Measurements from ENCODE around the gene CACNA2D1. TPM values are rescaled to one million over a fixed set of nuclear protein-coding genes. Genes with fewer than 3 reads are reported as not detected.

Gene CACNA2D1
- total RNA-seq, 4 donors from 2014 or later, result 17.7 to 22.0 (median 18.4) TPM

- DNase-seq (ENCODE audit: low spot score in 2 of 2), result no peak
- Histone ChIP-seq H3K27ac (no peak overlapping the region), H3K27me3 (no peaks in the 10 kb centered on the region), H3K36me3 (no peaks in the 10 kb centered on the region), H3K4me3 (no peak overlapping the region), H3K9me3 (no peaks in the 10 kb centered on the region), H3K4me1 (no peaks in the 10 kb centered on the region)
- 93 to 95% methylated on average over 2 of the region's 2 CpGs for WGBS, 2 donors
- TF ChIP-seq CTCF (IDR thresholded peaks at IDR 0.05), result no peak
- TF ChIP-seq POLR2A (IDR thresholded peaks at IDR 0.05), result no peak
- no peak for TF ChIP-seq EP300 (IDR thresholded peaks at IDR 0.05)
Observed at GRCh38 chr7:82005056-82005455, 438.5 kb downstream of the CACNA2D1 start.

DNA sequence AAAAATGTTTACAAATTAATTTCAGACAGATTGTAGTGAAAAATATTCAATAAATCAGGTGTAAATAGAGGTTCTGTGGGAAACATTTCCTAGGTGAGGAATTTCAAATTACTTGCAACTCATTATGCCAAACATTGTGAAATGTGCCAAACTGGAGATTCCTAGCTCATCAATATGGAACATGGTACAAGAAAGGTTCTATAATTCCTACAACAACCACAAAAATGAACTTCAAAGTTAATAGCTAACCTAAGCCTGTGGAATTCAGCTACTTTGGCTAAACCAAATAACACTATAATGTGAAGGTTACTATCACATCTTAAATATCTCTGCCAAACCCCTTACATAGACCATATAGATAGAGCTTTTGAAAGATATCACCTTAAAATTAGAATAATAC lies 450.4 kb downstream of the CACNA2D1 start:
- no peak for DNase-seq (ENCODE audit: low spot score in 2 of 2)
- TF ChIP-seq EP300 (IDR thresholded peaks at IDR 0.05), result no peak
- TF ChIP-seq POLR2A (IDR thresholded peaks at IDR 0.05), result no peak
- H3K27ac ChIP-seq, result no peak overlapping the region
- peaks cover 0 to 25% (median 0%) of the 10 kb centered on the region in 3 donors for H3K36me3 ChIP-seq
- H3K4me1 ChIP-seq, result no peaks in the 10 kb centered on the region
- H3K27me3 ChIP-seq, result no peaks in the 10 kb centered on the region
- no peaks in the 10 kb centered on the region for H3K9me3 ChIP-seq
- no peak overlapping the region for H3K4me3 ChIP-seq

DNA sequence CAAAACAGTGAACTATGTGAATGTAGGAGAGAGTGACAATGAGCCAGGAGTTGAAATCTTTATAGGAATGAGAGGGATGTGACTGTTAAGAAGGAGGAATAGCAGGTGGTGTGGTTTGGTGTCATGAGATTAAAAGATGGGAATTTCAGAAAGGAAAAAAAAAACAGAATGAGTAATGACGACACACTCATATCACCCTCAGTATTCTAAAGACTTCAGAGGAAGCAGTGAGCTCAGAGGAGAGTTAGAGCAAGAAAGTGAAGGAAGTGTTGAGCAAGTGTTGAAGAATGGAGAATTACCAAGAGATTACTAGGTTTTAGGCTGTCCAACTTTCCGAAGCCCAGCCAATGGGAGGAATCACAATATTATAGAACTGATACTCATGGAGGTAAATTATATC lies 453.2 kb downstream of the CACNA2D1 start:
- H3K4me1 ChIP-seq, result no peaks in the 10 kb centered on the region
- WGBS, 2 donors, result 84 to 91% methylated on average over 2 of the region's 2 CpGs
- H3K27me3 ChIP-seq, result no peaks in the 10 kb centered on the region
- H3K9me3 ChIP-seq, result no peaks in the 10 kb centered on the region
- peaks cover 0 to 27% (median 0%) of the 10 kb centered on the region in 3 donors for H3K36me3 ChIP-seq
- H3K27ac ChIP-seq, result no peak overlapping the region
- no peak overlapping the region for H3K4me3 ChIP-seq
- DNase-seq (ENCODE audit: low spot score in 2 of 2), result no peak
- TF ChIP-seq CTCF (IDR thresholded peaks at IDR 0.05) (no peak), EP300 (IDR thresholded peaks at IDR 0.05) (no peak), POLR2A (IDR thresholded peaks at IDR 0.05) (no peak)

GRCh38 chr7:81986723-81987470 lies 456.7 kb downstream of the CACNA2D1 start:
- Histone ChIP-seq H3K27me3 (no peaks in the 10 kb centered on the region), H3K27ac (no peak overlapping the region), H3K4me3 (no peak overlapping the region), H3K36me3 (peaks cover 0 to 39% (median 0%) of the 10 kb centered on the region in 3 donors), H3K4me1 (no peaks in the 10 kb centered on the region), H3K9me3 (no peaks in the 10 kb centered on the region)
- 92 to 93% methylated on average over 3 of the region's 3 CpGs for WGBS, 2 donors
- TF ChIP-seq EP300 (IDR thresholded peaks at IDR 0.05) (no peak), POLR2A (IDR thresholded peaks at IDR 0.05) (no peak), CTCF (IDR thresholded peaks at IDR 0.05) (no peak)
- no peak for DNase-seq (ENCODE audit: low spot score in 2 of 2)

DNA sequence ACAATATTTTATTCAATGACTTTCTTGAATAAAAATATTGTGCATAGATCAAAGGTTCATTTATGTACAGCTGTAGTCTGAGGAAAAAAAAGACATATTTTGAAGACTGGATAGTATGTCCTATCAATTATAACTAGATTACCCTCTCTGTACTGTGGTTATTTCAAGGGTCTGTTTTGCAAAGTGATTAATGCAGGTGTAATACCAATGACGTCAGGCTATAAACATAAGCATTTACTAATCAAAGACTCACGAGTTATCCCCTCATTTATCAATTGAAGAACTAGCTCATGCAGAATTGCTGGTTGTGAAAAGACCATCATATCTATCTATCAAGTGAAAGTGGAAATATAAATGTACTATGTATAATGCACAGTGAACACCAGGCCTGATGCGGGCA lies 460.2 kb downstream of the CACNA2D1 start:
- H3K9me3 ChIP-seq, result no peaks in the 10 kb centered on the region
- DNase-seq (ENCODE audit: low spot score in 2 of 2), result no peak
- WGBS, 2 donors, result 65 to 68% methylated on average over 3 of the region's 3 CpGs
- no peak overlapping the region for H3K27ac ChIP-seq
- H3K4me3 ChIP-seq, result no peak overlapping the region
- TF ChIP-seq CTCF (IDR thresholded peaks at IDR 0.05), result no peak
- TF ChIP-seq EP300 (IDR thresholded peaks at IDR 0.05), result no peak
- no peak for TF ChIP-seq POLR2A (IDR thresholded peaks at IDR 0.05)
- H3K4me1 ChIP-seq, result no peaks in the 10 kb centered on the region
- peaks cover 0 to 44% (median 0%) of the 10 kb centered on the region in 3 donors for H3K36me3 ChIP-seq
- no peaks in the 10 kb centered on the region for H3K27me3 ChIP-seq
